ENCODE results near the gene MROH9. TPM values are rescaled to one million over a fixed set of nuclear protein-coding genes. Genes with fewer than 3 reads are reported as not detected.
A peak's percentile ranks its signal among the peaks of the same experiment; 100 is the strongest.

MROH9 gene
- polyA plus RNA-seq, 1 donor (not counting 4 experiments of a cell fraction or from before 2014, with no cell fraction given) = 0.04 TPM

DNA sequence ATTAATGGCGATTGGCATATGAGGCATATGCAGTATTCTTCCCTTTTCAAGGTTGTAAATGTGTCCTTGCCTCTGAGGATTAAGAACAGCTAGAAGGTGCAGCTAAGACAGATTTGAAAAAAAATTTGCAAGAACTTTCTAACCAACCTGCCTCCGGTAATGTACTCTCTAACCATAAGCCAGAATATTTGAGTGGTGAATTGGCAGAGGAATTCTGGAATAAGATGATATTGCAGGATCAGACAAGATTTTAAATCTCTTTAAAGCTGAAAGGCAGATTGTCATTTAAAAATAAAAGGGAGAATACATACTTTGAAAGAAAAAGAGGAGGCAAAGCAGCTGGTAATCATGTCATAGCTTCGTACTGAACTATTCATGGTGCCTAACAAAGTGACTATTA, 29.2 kb downstream of the MROH9 start:
- peak overlapping the region in 1 of 3 experiments; percentile 11 for H3K4me3 ChIP-seq (ENCODE audit: control insufficient read depth in 2 of 3, extremely low read depth in 1 of 3, insufficient read depth in 2 of 3, low read depth in 1 of 3, low read length in 3 of 3)
- no peaks in the 10 kb centered on the region for H3K27me3 ChIP-seq (ENCODE audit: control insufficient read depth, extremely low read depth, insufficient read depth, low read length)
- no peaks in the 10 kb centered on the region for H3K9me3 ChIP-seq (ENCODE audit: control insufficient read depth, low read depth, low read length)
- no peak for DNase-seq (ENCODE audit: low read depth, low spot score)
- TF ChIP-seq, protein P1, sequence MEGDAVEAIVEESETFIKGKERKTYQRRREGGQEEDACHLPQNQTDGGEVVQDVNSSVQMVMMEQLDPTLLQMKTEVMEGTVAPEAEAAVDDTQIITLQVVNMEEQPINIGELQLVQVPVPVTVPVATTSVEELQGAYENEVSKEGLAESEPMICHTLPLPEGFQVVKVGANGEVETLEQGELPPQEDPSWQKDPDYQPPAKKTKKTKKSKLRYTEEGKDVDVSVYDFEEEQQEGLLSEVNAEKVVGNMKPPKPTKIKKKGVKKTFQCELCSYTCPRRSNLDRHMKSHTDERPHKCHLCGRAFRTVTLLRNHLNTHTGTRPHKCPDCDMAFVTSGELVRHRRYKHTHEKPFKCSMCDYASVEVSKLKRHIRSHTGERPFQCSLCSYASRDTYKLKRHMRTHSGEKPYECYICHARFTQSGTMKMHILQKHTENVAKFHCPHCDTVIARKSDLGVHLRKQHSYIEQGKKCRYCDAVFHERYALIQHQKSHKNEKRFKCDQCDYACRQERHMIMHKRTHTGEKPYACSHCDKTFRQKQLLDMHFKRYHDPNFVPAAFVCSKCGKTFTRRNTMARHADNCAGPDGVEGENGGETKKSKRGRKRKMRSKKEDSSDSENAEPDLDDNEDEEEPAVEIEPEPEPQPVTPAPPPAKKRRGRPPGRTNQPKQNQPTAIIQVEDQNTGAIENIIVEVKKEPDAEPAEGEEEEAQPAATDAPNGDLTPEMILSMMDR (optimal IDR thresholded peaks at IDR 0.05 in 1 of 3, IDR thresholded peaks at IDR 0.05 in 1 of 3, conservative IDR thresholded peaks at IDR 0.05 in 1 of 3; ENCODE audit: extremely low read depth in 1 of 3, insufficient read depth in 2 of 3, low read length in 3 of 3) = no peak
- no peak for TF ChIP-seq EZH2 (IDR thresholded peaks at IDR 0.05; ENCODE audit: low read length)
- no peaks in the 10 kb centered on the region for H3K36me3 ChIP-seq (ENCODE audit: control insufficient read depth in 2 of 2, extremely low read depth in 1 of 2, insufficient read depth in 2 of 2, low read length in 2 of 2)
- no peaks in the 10 kb centered on the region for H3K9me1 ChIP-seq (ENCODE audit: control insufficient read depth, extremely low read depth, insufficient read depth, low read length)
- dilution Hi-C loops (cut with MboI; ENCODE audit: extremely low pct_ligation_motif_present, low sequenced_read_pairs) = no loop called here
- H3K79me2 ChIP-seq (ENCODE audit: control insufficient read depth, insufficient read depth, low read length) = no peaks in the 10 kb centered on the region
- no peaks in the 10 kb centered on the region for H4K20me1 ChIP-seq (ENCODE audit: control insufficient read depth, extremely low read depth, insufficient read depth, low read length)
- no peak overlapping the region for H3K27ac ChIP-seq (ENCODE audit: control insufficient read depth, insufficient read depth, low read length)
- H2AFZ ChIP-seq (ENCODE audit: control insufficient read depth, low read length) = peak overlapping the region; percentile 21
- FAIRE-seq = peak; percentile 53
- no peak overlapping the region for H3K9ac ChIP-seq (ENCODE audit: control insufficient read depth, extremely low read depth, insufficient read depth, low read length)
- H3K4me1 ChIP-seq (ENCODE audit: control insufficient read depth, extremely low read depth, insufficient read depth, low read length) = peaks cover 33% of the 10 kb centered on the region
- peak overlapping the region; percentile 53 for H3K4me2 ChIP-seq (ENCODE audit: control insufficient read depth, extremely low read depth, insufficient read depth, low read depth, low read length)

DNA sequence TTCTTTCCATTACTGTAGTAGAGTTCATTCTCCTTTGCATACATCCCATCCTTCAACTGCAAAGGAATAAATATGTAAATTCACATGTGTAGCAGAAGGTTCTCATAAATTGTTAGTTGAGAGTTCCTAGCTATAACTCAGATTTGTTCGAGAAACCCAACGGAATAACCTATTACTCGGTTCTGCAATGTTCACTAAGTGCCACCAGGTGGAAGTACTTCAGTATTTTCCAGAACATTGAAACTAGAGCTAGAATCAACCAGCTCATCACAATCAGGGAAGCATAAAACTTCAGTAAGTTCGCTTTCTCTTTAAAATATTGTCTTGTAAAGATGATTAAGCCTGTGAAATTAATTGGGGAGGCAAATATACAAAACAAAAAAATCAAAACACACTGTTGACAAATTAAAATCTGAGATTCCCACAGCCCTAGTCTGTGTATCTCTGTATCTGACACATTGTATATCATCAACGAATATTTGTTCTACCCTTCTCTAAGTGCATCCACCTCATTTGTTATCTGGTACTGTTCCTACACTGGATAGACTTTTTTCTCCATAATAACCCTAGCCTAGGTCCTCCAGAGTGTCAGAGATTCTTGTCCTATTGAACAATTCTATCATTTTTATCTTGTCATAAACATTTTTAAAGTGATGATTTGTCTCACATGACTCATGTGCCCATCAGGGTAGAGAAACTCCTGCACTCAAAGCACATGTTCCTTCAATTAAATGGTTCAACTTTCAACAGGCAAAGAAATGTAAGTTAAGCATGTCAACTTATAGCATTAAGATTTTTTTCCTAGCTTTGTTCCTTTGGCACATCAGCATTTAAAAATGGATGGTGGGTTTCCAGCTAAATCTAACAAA, 31.9 kb downstream of the MROH9 start:
- no peak overlapping the region for H3K4me3 ChIP-seq (ENCODE audit: control insufficient read depth in 2 of 3, extremely low read depth in 1 of 3, insufficient read depth in 2 of 3, low read depth in 1 of 3, low read length in 3 of 3)
- H3K27me3 ChIP-seq (ENCODE audit: control insufficient read depth, extremely low read depth, insufficient read depth, low read length) = no peaks in the 10 kb centered on the region
- no peaks in the 10 kb centered on the region for H3K9me3 ChIP-seq (ENCODE audit: control insufficient read depth, low read depth, low read length)
- H3K9me1 ChIP-seq (ENCODE audit: control insufficient read depth, extremely low read depth, insufficient read depth, low read length) = no peaks in the 10 kb centered on the region
- no peaks in the 10 kb centered on the region for H3K36me3 ChIP-seq (ENCODE audit: control insufficient read depth in 2 of 2, extremely low read depth in 1 of 2, insufficient read depth in 2 of 2, low read length in 2 of 2)
- H3K4me2 ChIP-seq (ENCODE audit: control insufficient read depth, extremely low read depth, insufficient read depth, low read depth, low read length) = no peak overlapping the region
- DNase-seq (ENCODE audit: low read depth, low spot score) (no peak), FAIRE-seq (peak; percentile 80)
- H3K27ac ChIP-seq (ENCODE audit: control insufficient read depth, insufficient read depth, low read length) = no peak overlapping the region
- no peak overlapping the region for H3K9ac ChIP-seq (ENCODE audit: control insufficient read depth, extremely low read depth, insufficient read depth, low read length)
- H3K4me1 ChIP-seq (ENCODE audit: control insufficient read depth, extremely low read depth, insufficient read depth, low read length) = peaks cover 21% of the 10 kb centered on the region
- dilution Hi-C loops (cut with MboI; ENCODE audit: extremely low pct_ligation_motif_present, low sequenced_read_pairs) = no loop called here
- no peak for TF ChIP-seq EZH2 (IDR thresholded peaks at IDR 0.05; ENCODE audit: low read length)
- TF ChIP-seq, protein P1 (optimal IDR thresholded peaks at IDR 0.05 in 1 of 3, IDR thresholded peaks at IDR 0.05 in 1 of 3, conservative IDR thresholded peaks at IDR 0.05 in 1 of 3; ENCODE audit: extremely low read depth in 1 of 3, insufficient read depth in 2 of 3, low read length in 3 of 3) = peak in 2 of 3 experiments; percentile 52 to 55
- peak overlapping the region; percentile 42 for H2AFZ ChIP-seq (ENCODE audit: control insufficient read depth, low read length)
- H3K79me2 ChIP-seq (ENCODE audit: control insufficient read depth, insufficient read depth, low read length) = no peaks in the 10 kb centered on the region
- no peaks in the 10 kb centered on the region for H4K20me1 ChIP-seq (ENCODE audit: control insufficient read depth, extremely low read depth, insufficient read depth, low read length)
